Superior temporal gyrus (tissue), 1 donor: ENCODE results near the gene SPHKAP.
"Not testable (repeated sequence)": the region's sequence is repeated elsewhere in the genome, so short reads cannot be mapped to it uniquely, and the experiment has no call there.

Experiments used
- DNase-seq: peaks from one replicate; pipeline ENCODE4 v3.0.0-alpha.2; 2016; ENCODE audit errors: extremely low spot score

Gene SPHKAP

GRCh38 chr2:228039752-228040534, 141.5 kb downstream of the SPHKAP start:
- DNase-seq = peak; percentile 65

GRCh38 chr2:228038967-228039366, 142.5 kb downstream of the SPHKAP start:
- DNase-seq = no peak

GRCh38 chr2:228037915-228038314, 143.6 kb downstream of the SPHKAP start:
- no peak for DNase-seq

- no peak for DNase-seq
Measured at GRCh38 chr2:228023619-228024018, 157.9 kb downstream of the SPHKAP start.

GRCh38 chr2:228018311-228018710, 163.2 kb downstream of the SPHKAP start:
- DNase-seq = no peak

- no peak for DNase-seq
Measured at GRCh38 chr2:228017784-228018183, 163.7 kb downstream of the SPHKAP start.

GRCh38 chr2:228016402-228016801, 165.1 kb downstream of the SPHKAP start:
- DNase-seq = no peak

- no peak for DNase-seq
Measured at GRCh38 chr2:228015741-228016140, 165.7 kb downstream of the SPHKAP start.

- DNase-seq = no peak
Measured at GRCh38 chr2:227996366-227996765, 185.1 kb downstream of the SPHKAP start.

GRCh38 chr2:227990937-227991336, 190.6 kb downstream of the SPHKAP start:
- DNase-seq = no peak

GRCh38 chr2:227973241-227973640, 208.2 kb downstream of the SPHKAP start:
- no peak for DNase-seq

GRCh38 chr2:227971619-227972230, 209.8 kb downstream of the SPHKAP start:
- no peak for DNase-seq

- no peak for DNase-seq
Measured at GRCh38 chr2:227960317-227960716, 221.2 kb downstream of the SPHKAP start.

- no peak for DNase-seq
Measured at GRCh38 chr2:227942965-227943364, 238.5 kb downstream of the SPHKAP start.

GRCh38 chr2:227942021-227942420, 239.5 kb downstream of the SPHKAP start:
- DNase-seq = no peak

GRCh38 chr2:227939271-227940027, 242.0 kb downstream of the SPHKAP start:
- DNase-seq = peak; percentile 89

GRCh38 chr2:227936249-227936648, 245.2 kb downstream of the SPHKAP start:
- not testable (repeated sequence) for DNase-seq

- no peak for DNase-seq
Measured at GRCh38 chr2:227933884-227934283, 247.6 kb downstream of the SPHKAP start.

GRCh38 chr2:227932403-227932802, 249.1 kb downstream of the SPHKAP start:
- DNase-seq = no peak

GRCh38 chr2:227932001-227932400, 249.5 kb downstream of the SPHKAP start:
- DNase-seq = no peak
